Progenitor cell of endocrine pancreas (in vitro differentiated cells): ENCODE data around the gene C18orf54. TPM values are rescaled to one million over a fixed set of nuclear protein-coding genes. Genes with fewer than 3 reads are reported as not detected.

Experiments used
- DNase-seq: peaks from one replicate; pipeline ENCODE4 v3.0.0; 2021; ENCODE audit warnings: low spot score; ENCODE audit not compliant: unreplicated experiment
- H3K27ac Mint-ChIP-seq: 2 replicates; pipeline ENCODE4 v1.8.0; 2021; ENCODE audit warnings: mild to moderate bottlenecking, moderate library complexity, mixed read lengths
- H3K27me3 Mint-ChIP-seq: 2 replicates; pipeline ENCODE4 v1.8.0; 2021; ENCODE audit warnings: mixed read lengths
- H3K36me3 Mint-ChIP-seq: 2 replicates; pipeline ENCODE4 v1.8.0; 2022; ENCODE audit warnings: mixed read lengths; ENCODE audit not compliant: insufficient read depth
- H3K4me1 Mint-ChIP-seq: 2 replicates; pipeline ENCODE4 v1.8.0; 2021; ENCODE audit warnings: low read depth, mixed read lengths
- H3K4me3 Mint-ChIP-seq: 2 replicates; pipeline ENCODE4 v1.8.0; 2021; ENCODE audit warnings: low read depth, mild to moderate bottlenecking, moderate library complexity, mixed read lengths
- H3K9me3 Mint-ChIP-seq: 2 replicates; pipeline ENCODE4 v1.8.0; 2021; ENCODE audit warnings: low read depth, mixed read lengths
- total RNA-seq: library from RNA; stranded (reverse); gene quantifications from 2 replicates; pipeline ENCODE4 v1.2.1, GENCODE V29; 2021
- TF ChIP-seq, protein P1 (sequence below): fragments of 200-600 bp; sonication (generic); IDR thresholded peaks from one replicate; pipeline ENCODE4 v1.5.0; 2021; ENCODE audit warnings: antibody characterized with exemption, mild to moderate bottlenecking; ENCODE audit not compliant: unreplicated experiment

Gene C18orf54
- total RNA-seq, 1 donor from 2014 or later = 12.2 TPM

DNA sequence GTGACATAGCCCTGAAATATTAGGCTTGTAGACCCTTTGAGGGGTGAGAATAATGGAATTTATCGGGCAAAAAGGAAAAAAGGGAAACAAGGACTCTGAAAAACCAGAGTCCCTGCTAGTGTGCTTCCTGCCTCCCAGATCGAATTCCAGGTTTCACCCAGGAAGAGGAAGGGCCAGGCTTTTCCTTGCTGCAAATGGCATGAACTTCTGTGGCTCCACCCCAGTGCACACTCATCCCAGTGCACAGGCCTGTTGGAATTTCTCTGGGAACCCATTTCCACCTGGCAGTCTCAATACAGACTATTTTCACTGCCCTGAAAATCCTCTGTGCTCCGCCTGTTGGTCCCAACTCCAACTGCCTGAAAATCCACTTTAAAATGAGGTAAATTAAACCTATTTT, 29.9 kb downstream of the C18orf54 start:
- TF ChIP-seq, protein P1, sequence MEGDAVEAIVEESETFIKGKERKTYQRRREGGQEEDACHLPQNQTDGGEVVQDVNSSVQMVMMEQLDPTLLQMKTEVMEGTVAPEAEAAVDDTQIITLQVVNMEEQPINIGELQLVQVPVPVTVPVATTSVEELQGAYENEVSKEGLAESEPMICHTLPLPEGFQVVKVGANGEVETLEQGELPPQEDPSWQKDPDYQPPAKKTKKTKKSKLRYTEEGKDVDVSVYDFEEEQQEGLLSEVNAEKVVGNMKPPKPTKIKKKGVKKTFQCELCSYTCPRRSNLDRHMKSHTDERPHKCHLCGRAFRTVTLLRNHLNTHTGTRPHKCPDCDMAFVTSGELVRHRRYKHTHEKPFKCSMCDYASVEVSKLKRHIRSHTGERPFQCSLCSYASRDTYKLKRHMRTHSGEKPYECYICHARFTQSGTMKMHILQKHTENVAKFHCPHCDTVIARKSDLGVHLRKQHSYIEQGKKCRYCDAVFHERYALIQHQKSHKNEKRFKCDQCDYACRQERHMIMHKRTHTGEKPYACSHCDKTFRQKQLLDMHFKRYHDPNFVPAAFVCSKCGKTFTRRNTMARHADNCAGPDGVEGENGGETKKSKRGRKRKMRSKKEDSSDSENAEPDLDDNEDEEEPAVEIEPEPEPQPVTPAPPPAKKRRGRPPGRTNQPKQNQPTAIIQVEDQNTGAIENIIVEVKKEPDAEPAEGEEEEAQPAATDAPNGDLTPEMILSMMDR = no peak
- Mint-ChIP-seq H3K4me3 (no peak overlapping the region), H3K27me3 (no peaks in the 10 kb centered on the region), H3K36me3 (peaks cover 3% of the 10 kb centered on the region), H3K27ac (no peak overlapping the region), H3K9me3 (peaks cover 8% of the 10 kb centered on the region), H3K4me1 (peaks cover 14% of the 10 kb centered on the region)
- no peak for DNase-seq

DNA sequence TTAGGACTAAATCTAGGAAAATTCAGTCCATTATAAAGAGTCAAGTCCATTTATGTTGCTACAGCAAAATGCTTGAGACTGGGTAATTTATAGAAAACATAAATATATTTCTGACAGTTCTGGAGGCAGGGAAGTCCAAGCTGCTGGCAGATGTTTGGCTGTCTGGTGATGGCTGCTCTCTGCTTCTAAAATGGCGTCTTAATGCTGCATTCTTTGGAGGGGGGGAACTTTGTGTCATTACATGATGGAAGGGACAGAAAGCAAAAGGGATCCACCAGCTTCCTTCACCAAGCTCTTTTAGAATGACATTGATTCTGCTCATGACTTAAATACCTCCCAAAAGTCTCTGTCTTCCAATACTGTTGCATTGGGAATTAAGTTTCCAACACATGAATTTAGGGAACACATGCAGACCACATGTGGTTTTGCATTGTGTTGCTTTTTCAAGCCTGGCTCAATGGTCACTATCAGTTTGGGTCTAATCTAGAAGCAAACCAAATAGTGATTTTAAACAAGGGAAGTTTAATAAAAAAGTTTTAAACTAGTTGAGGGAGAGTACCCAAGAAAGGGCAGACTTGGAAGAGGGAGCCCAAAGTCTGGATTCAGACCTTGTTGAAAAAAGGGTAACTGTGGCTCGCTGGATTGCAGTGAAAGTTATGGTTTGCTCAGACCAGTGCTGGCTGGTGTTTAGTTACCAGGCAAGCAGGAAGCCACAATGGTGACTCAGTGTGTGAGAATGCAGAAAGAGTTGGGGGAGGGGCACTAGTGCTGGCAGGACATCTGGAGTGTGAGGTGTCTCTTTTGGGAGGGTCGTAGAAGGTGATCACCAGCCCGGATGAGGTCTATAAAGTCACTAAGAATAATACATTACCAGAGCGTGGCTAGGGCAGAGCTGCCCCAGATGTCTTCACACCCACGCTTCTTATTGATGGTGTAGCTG, 30.8 kb downstream of the C18orf54 start:
- Mint-ChIP-seq H3K27me3 (no peaks in the 10 kb centered on the region), H3K9me3 (peaks cover 8% of the 10 kb centered on the region), H3K4me3 (no peak overlapping the region), H3K27ac (peak overlapping the region; percentile 78), H3K4me1 (peaks cover 14% of the 10 kb centered on the region), H3K36me3 (peaks cover 3% of the 10 kb centered on the region)
- DNase-seq = no peak
- TF ChIP-seq, protein P1 = no peak

DNA sequence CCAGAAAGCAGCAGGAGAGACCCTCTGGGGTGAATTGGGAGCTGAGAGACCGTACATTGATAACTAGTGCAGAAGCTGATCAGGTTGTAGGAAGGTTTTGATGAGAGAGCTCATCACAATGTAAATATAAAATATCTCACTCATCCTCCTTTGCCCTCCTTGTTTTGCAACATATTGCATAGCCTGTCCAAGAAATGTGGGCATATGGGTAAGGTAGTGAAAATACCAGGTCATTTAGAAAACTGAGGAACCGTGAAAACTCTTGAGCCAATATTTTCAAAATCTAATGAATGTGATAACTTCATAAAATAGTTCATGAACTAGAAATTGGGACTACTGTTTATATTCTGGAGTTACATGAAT, 31.4 kb downstream of the C18orf54 start:
- Mint-ChIP-seq H3K27ac (no peak overlapping the region), H3K36me3 (peaks cover 3% of the 10 kb centered on the region), H3K4me1 (peaks cover 14% of the 10 kb centered on the region), H3K4me3 (no peak overlapping the region), H3K9me3 (peaks cover 8% of the 10 kb centered on the region), H3K27me3 (no peaks in the 10 kb centered on the region)
- no peak for DNase-seq
- TF ChIP-seq, protein P1 = no peak

DNA sequence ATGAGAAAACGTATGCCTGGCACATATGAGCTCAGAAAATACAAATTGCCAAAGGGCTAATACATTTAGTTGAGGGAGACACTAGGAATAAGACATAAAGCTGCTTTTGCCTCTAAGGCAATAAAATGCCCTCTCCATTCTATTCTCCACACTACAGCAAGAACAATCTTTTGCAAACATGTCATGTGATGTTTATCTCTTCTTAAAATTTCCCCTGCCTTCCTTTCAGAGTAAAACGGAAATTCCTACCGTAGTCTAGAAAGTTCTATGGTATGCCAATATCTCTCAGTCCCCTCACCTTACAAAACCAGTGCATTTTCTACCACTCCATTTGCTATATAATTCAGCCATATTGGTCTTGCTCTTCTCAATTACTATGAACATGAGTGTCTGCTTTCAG, 33.1 kb downstream of the C18orf54 start:
- H3K9me3 Mint-ChIP-seq = peaks cover 8% of the 10 kb centered on the region
- peaks cover 9% of the 10 kb centered on the region for H3K4me1 Mint-ChIP-seq
- H3K27me3 Mint-ChIP-seq = no peaks in the 10 kb centered on the region
- H3K27ac Mint-ChIP-seq = no peak overlapping the region
- no peak overlapping the region for H3K4me3 Mint-ChIP-seq
- TF ChIP-seq, protein P1 = no peak
- DNase-seq = no peak
- peaks cover 3% of the 10 kb centered on the region for H3K36me3 Mint-ChIP-seq

DNA sequence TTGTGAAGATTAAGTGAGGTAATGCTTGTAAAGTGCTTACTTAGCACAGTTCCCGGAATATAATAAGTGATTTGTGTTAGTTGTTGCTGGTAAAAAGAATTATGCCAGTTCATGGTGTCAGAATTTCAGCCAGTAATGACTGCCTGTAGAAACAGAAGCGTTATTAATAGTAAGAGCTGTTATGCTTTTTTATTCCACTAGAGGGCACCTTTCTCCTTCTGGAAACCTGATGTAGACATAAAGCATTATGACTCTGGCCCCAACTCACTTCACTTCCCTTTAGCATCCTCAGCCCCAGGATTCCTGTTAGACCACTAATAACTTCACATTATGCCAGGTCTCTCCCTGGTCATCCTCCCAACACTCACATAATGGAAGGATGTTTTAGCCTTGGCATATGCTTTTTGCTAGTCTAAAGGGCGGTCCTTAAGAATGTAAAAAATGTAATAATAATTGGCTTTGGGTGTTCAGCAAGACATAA, 34.9 kb downstream of the C18orf54 start:
- no peak overlapping the region for H3K27ac Mint-ChIP-seq
- peaks cover 8% of the 10 kb centered on the region for H3K4me1 Mint-ChIP-seq
- DNase-seq = no peak
- TF ChIP-seq, protein P1 = peak; percentile 74
- H3K27me3 Mint-ChIP-seq = no peaks in the 10 kb centered on the region
- H3K36me3 Mint-ChIP-seq = peaks cover 3% of the 10 kb centered on the region
- no peak overlapping the region for H3K4me3 Mint-ChIP-seq
- peaks cover 8% of the 10 kb centered on the region for H3K9me3 Mint-ChIP-seq
